Upper lobe of left lung (tissue), 6 donors: ENCODE measurements around the gene CDC25B. TPM values are rescaled to one million over a fixed set of nuclear protein-coding genes. Genes with fewer than 3 reads are reported as not detected.
A peak's percentile ranks its signal among the peaks of the same experiment; 100 is the strongest.

Source experiments
- ATAC-seq, 2 donors: fragments of 200-7000 bp; cut with Tn5 transposase; one replicate each; pipeline ENCODE4 v1.9.1; 2022; ENCODE audit warnings: mild to moderate bottlenecking in 2 of 2, moderate library complexity in 2 of 2; ENCODE audit not compliant: low FRiP score in 2 of 2
- DNase-seq, 2 donors: peaks; one replicate each; pipeline ENCODE4 v3.0.0-alpha.2; 2019 to 2020
- H3K27ac ChIP-seq, 4 donors: fragments of 200-600 bp; sonication (generic); one replicate each; pipeline ENCODE4 v1.5.1; 2016 to 2019
- H3K27me3 ChIP-seq, 4 donors: fragments of 200-600 bp; sonication (generic); one replicate each; pipeline ENCODE4 v1.5.1; 2017 to 2019
- H3K36me3 ChIP-seq, 4 donors: fragments of 200-600 bp; sonication (generic); one replicate each; pipeline ENCODE4 v1.5.1; 2016 to 2019
- H3K4me1 ChIP-seq, 4 donors: fragments of 200-600 bp; sonication (generic); one replicate each; pipeline ENCODE4 v1.5.1; 2018 to 2019
- H3K4me3 ChIP-seq, 4 donors: fragments of 200-600 bp; sonication (generic); one replicate each; pipeline ENCODE4 v1.5.1; 2017 to 2019; ENCODE audit warnings: mild to moderate bottlenecking in 2 of 4, moderate library complexity in 1 of 4
- H3K9me3 ChIP-seq, 4 donors: fragments of 200-600 bp; sonication (generic); one replicate each; pipeline ENCODE4 v1.5.1; 2018 to 2019
- CTCF ChIP-seq, 6 experiments: fragments of 450-650 bp in 4 of 6; fragments of 200-600 bp in 2 of 6; sonication (generic) in 2 of 6; IDR thresholded peaks; one replicate each; pipeline ENCODE4 v1.5.1; 2016 to 2019; ENCODE audit warnings: antibody characterized with exemption in 6 of 6
- EP300 ChIP-seq, 4 donors: sonication (generic); formaldehyde crosslinking; IDR thresholded peaks; one replicate each; pipeline ENCODE4 v1.5.1; 2017; ENCODE audit warnings: antibody characterized with exemption in 4 of 4, control low read depth in 2 of 4
- POLR2A ChIP-seq, 4 donors: fragments of 450-650 bp; IDR thresholded peaks; one replicate each; pipeline ENCODE4 v1.5.1; 2016 to 2017; ENCODE audit warnings: antibody characterized with exemption in 4 of 4, mild to moderate bottlenecking in 2 of 4
- POLR2AphosphoS5 ChIP-seq, 2 donors: sonication (generic); formaldehyde crosslinking; IDR thresholded peaks; one replicate each; pipeline ENCODE4 v1.5.1; 2017; ENCODE audit warnings: antibody characterized with exemption in 2 of 2
- WGBS, 2 donors: methylation state at CpG; one replicate each; pipeline ENCODE4 v1.1.5; 2017 to 2018; 5-methylcytosine and 5-hydroxymethylcytosine counted together
- total RNA-seq, 6 donors: library from RNA; depleted of rRNA in 4 of 6; stranded (reverse); fragments of >200 nt in 4 of 6; gene quantifications; one replicate each; pipeline versions ENCODE4 v1.1.0 to v1.2.1, GENCODE V29; 2016 to 2021
- donor health status: DM: no; HTN: no; CAD: no; lungs with moderate emphysema.
- donor health status: DM: no; HTN: yes; CAD: no; lungs with severe emphysema.

Gene CDC25B
- 100 to 1,000 TPM in 3 of 6 donors, 10 to 100 TPM in 3; 45.5 to 151 (median 99.1) TPM for total RNA-seq

DNA sequence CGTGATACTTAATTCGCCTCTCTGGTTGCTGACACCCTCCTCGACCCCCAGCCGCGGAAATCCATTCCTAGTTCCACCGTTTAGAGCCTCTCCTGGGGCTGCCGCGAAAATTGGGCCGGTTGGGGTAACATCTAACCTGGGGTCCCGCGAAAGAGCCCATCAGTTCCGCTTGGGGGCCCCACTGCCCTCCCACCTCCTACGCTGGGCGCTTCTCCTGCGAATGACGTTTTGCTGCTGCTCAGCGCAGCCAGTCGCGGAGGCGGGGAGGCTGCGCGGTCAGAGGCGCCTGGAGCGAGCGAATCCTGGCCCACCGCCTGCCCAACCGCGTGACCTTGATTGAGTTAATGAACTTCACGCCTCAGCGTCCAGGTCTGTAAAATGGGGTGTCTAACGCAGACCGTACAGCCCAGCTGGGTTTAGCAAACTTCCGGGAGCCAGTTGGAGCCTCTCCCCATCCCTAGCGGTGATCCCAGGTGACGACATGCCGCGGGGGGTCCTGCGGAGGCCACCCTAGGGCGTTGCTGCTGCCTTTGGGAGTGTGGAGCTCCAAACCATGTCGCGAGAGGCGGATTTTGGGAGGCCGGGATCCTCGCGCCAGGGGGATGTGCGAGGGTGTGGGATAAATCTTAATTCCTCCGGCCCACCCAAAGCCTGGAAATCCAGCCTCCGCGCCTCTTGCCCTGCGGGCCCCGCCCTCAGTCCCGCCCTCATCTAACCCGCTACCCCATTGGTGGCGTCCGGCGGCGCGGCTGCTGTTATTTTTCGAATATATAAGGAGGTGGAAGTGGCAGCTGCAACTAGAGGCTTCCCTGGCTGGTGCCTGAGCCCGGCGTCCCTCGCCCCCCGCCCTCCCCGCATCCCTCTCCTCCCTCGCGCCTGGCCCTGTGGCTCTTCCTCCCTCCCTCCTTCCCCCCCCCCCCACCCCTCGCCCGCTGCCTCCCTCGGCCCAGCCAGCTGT lies at the start of gene CDC25B:
CDC25B (plus strand) TSS at position 800 of the 958 bp plus-strand sequence. CDS start 222 bp downstream, outside the sequence.
- H3K36me3 ChIP-seq: peaks cover 0 to 22% (median 16%) of the 10 kb centered on the region in 4 donors
- H3K27me3 ChIP-seq: no peaks in the 10 kb centered on the region
- 1 to 2% methylated on average over 21 to 58 of the region's 69 CpGs for WGBS, 2 donors
- peak within 1 kb of the TSS; percentile 94 to 98 (median 96) for H3K27ac ChIP-seq
- DNase-seq: peak; percentile 96 to 98
- ATAC-seq: peak; percentile 95 to 96
- peaks cover 45 to 58% (median 49%) of the 10 kb centered on the region in 4 donors for H3K4me1 ChIP-seq
- H3K4me3 ChIP-seq: peak within 1 kb of the TSS; percentile 27 to 96 (median 84)
- TF ChIP-seq CTCF (IDR thresholded peaks at IDR 0.05) (peak; percentile 45 to 92 (median 84)), POLR2A (IDR thresholded peaks at IDR 0.05) (peak in 3 of 4 donors; percentile 43 to 65 (median 50)), EP300 (IDR thresholded peaks at IDR 0.05) (peak in 1 of 4 donors; percentile 12), POLR2AphosphoS5 (IDR thresholded peaks at IDR 0.05) (peak; percentile 62 to 83)
- no peaks in the 10 kb centered on the region for H3K9me3 ChIP-seq

DNA sequence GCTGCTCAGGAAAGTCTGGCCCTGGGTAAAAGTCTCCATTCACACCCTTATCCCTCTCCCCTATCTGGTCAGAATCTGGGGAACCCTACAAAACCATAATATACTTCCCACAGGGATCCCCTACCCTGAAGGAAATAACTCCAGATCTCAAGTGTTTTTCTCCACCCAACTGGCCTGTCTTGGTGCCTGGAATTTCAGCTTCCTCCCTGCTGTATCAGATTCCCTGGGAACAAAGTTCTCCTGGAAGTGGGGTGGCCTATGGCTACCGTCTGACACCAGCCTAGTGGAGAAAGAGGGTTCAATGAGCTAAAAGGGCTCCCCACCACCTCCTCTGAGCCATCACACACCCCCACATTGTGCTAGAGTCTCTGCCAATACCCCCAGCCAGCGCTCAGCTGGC lies 48.6 kb upstream of the CDC25B start:
- Histone ChIP-seq H3K9me3 (no peaks in the 10 kb centered on the region), H3K27me3 (no peaks in the 10 kb centered on the region), H3K4me3 (no peak overlapping the region), H3K4me1 (peaks cover 13 to 49% (median 23%) of the 10 kb centered on the region in 4 donors), H3K36me3 (peaks cover 0 to 86% (median 26%) of the 10 kb centered on the region in 4 donors), H3K27ac (no peak overlapping the region)
- WGBS, 2 donors: 80 to 85% methylated on average over 1 to 2 of the region's 2 CpGs
- DNase-seq (no peak), ATAC-seq (no peak)
- TF ChIP-seq POLR2AphosphoS5 (IDR thresholded peaks at IDR 0.05) (no peak), CTCF (IDR thresholded peaks at IDR 0.05) (no peak), POLR2A (IDR thresholded peaks at IDR 0.05) (no peak)

DNA sequence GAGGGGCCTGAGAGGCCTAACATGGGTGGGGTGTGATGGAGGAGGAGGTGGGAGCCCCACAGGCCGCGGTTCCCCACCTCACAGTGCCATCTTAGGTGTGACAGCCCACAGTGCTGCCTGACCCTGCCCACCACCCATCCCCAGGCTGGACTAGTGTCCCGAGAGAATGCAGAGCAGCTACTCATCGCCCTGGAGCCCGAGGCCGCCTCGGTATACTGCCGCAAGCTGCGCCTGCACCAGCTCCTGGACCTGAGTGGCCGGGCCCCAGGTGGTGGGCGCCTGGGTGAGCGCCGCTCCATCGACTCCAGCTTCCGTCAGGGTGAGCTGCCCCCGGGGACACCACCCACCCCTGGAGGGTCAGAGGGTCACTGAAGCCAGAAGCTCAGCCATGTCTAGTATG lies 48.0 kb upstream of the CDC25B start:
- TF ChIP-seq EP300 (IDR thresholded peaks at IDR 0.05) (no peak), CTCF (IDR thresholded peaks at IDR 0.05) (no peak), POLR2AphosphoS5 (IDR thresholded peaks at IDR 0.05) (no peak), POLR2A (IDR thresholded peaks at IDR 0.05) (no peak)
- no peak overlapping the region for H3K4me3 ChIP-seq
- H3K27ac ChIP-seq: no peak overlapping the region
- DNase-seq (peak in 1 of 2 donors; percentile 66), ATAC-seq (no peak)
- WGBS, 2 donors: 88 to 100% methylated on average over 9 to 12 of the region's 16 CpGs
- H3K9me3 ChIP-seq: no peaks in the 10 kb centered on the region
- peaks cover 0 to 86% (median 26%) of the 10 kb centered on the region in 4 donors for H3K36me3 ChIP-seq
- H3K27me3 ChIP-seq: no peaks in the 10 kb centered on the region
- peaks cover 15 to 55% (median 26%) of the 10 kb centered on the region in 4 donors for H3K4me1 ChIP-seq

DNA sequence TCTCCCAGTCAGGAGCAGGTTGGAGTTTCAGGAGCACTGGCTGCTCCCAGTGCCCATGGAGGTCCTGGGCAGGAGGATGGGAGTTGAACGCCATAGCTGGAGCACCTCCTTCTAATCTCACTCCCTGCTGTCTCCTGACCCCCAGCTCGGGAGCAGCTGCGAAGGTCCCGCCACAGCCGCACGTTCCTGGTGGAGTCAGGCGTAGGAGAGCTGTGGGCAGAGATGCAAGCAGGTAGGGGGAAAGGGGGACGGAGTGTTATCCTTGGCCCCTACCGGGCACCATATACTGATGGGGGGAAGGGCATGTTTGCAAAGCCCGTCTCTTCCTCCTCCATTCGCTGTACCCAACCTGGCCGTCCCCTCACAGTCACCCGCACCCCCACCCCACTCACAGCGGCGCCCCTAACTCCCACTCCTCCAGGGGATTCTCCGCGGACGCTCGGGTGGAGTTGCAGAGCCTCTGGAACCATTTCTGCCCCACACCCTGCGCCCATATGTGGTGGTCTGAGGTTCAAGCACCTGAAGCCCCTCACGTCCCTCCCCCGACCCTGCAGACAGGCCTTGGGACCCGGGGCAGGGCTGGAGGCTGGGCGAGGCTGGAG lies 46.9 kb upstream of the CDC25B start:
- H3K9me3 ChIP-seq: no peaks in the 10 kb centered on the region
- H3K27ac ChIP-seq: no peak overlapping the region
- no peaks in the 10 kb centered on the region for H3K27me3 ChIP-seq
- H3K4me1 ChIP-seq: peaks cover 18 to 61% (median 24%) of the 10 kb centered on the region in 4 donors
- H3K4me3 ChIP-seq: no peak overlapping the region
- DNase-seq: no peak
- TF ChIP-seq POLR2AphosphoS5 (IDR thresholded peaks at IDR 0.05): no peak
- TF ChIP-seq CTCF (IDR thresholded peaks at IDR 0.05): no peak
- no peak for TF ChIP-seq EP300 (IDR thresholded peaks at IDR 0.05)
- no peak for TF ChIP-seq POLR2A (IDR thresholded peaks at IDR 0.05)
- ATAC-seq: no peak
- peaks cover 0 to 74% (median 26%) of the 10 kb centered on the region in 4 donors for H3K36me3 ChIP-seq
- WGBS, 2 donors: 77 to 80% methylated on average over 20 to 24 of the region's 24 CpGs
